ENCODE data around the gene LSM7. TPM values are rescaled to one million over a fixed set of nuclear protein-coding genes. Genes with fewer than 3 reads are reported as not detected.

LSM7 gene
- total RNA-seq, 3 donors from 2014 or later = 95.1 to 188 (median 125) TPM

DNA sequence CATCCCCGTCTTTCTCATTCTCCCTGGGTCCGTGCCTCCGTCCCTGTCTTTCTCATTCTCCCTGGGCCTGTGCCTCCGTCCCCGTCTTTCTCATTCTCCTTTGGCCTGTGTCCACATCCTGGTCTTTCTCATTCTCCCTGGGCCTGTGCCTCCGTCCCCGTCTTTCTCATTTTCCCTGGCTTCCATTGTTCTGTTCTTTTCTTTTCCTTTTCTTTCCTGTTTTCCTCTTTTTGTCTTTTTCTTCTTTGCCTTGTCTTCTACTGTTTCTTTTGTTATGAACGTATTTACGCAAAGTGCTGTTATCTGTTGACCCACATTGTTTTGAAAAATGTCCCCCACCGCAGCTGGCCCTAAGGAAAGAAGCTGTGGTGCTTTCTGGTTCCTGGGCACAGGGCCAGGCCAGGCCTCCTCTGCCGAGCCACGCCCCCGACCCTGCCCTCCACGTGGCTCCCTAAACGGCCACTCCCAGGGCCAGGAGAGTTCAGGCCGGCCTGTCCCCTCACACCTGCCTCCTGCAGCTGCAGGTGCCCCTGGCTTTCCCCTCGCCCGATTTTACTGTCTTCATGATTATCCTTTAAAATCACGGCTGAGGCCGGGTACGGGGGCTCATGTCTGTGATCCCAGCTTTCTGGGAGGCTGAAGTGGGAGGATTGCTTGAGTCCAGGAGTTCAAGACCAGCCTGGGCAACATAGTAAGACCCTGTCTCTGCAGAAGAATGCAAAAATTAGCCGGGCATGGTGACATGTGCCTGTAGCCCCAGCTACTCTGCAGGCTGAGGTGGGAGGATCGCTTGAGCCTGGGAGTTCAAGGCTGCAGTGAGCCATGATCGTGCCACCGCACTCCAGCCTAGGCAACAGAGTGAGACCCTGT lies 17.6 kb upstream of the LSM7 start:
- Histone ChIP-seq H3K4me3 (no peak overlapping the region), H3K27ac (no peak overlapping the region), H3K4me1 (no peaks in the 10 kb centered on the region), H3K27me3 (no peaks in the 10 kb centered on the region), H3K36me3 (no peaks in the 10 kb centered on the region), H3K9me3 (no peaks in the 10 kb centered on the region)
- intact Hi-C loops (cut with DNase I; ENCODE audit: low total_unique reads) = no loop called here
- TF ChIP-seq, protein P1, sequence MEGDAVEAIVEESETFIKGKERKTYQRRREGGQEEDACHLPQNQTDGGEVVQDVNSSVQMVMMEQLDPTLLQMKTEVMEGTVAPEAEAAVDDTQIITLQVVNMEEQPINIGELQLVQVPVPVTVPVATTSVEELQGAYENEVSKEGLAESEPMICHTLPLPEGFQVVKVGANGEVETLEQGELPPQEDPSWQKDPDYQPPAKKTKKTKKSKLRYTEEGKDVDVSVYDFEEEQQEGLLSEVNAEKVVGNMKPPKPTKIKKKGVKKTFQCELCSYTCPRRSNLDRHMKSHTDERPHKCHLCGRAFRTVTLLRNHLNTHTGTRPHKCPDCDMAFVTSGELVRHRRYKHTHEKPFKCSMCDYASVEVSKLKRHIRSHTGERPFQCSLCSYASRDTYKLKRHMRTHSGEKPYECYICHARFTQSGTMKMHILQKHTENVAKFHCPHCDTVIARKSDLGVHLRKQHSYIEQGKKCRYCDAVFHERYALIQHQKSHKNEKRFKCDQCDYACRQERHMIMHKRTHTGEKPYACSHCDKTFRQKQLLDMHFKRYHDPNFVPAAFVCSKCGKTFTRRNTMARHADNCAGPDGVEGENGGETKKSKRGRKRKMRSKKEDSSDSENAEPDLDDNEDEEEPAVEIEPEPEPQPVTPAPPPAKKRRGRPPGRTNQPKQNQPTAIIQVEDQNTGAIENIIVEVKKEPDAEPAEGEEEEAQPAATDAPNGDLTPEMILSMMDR (IDR thresholded peaks at IDR 0.05) = no peak
- no peak for TF ChIP-seq POLR2AphosphoS5 (IDR thresholded peaks at IDR 0.05)
- TF ChIP-seq POLR2A (IDR thresholded peaks at IDR 0.05) = no peak
- DNase-seq (ENCODE audit: low spot score in 2 of 2) = no peak

DNA sequence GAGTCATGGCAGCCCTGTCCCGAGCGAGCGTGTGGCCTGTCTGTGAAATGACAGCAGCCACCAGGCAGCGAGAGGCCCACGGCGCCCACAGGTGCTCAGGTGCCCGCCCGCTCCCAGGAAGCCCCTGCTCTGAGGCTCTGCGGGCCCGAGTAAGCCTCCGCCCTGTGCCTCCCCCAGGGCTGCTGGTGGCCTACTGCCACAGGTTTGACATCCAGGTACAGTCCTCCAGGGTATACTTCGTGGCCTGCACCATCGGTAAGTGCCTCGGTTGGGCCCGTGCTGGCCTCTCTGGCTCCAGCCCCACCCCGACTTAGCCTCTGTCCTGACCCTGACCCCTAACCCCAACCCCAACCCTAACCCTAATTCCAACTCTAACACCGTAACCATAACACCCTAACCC lies 16.7 kb upstream of the LSM7 start:
- H3K27ac ChIP-seq = no peak overlapping the region
- no peaks in the 10 kb centered on the region for H3K27me3 ChIP-seq
- no peaks in the 10 kb centered on the region for H3K36me3 ChIP-seq
- intact Hi-C loops (cut with DNase I; ENCODE audit: low total_unique reads) = no loop called here
- no peaks in the 10 kb centered on the region for H3K9me3 ChIP-seq
- no peak for TF ChIP-seq POLR2AphosphoS5 (IDR thresholded peaks at IDR 0.05)
- TF ChIP-seq, protein P1 (IDR thresholded peaks at IDR 0.05) = no peak
- TF ChIP-seq POLR2A (IDR thresholded peaks at IDR 0.05) = no peak
- no peaks in the 10 kb centered on the region for H3K4me1 ChIP-seq
- H3K4me3 ChIP-seq = no peak overlapping the region
- no peak for DNase-seq (ENCODE audit: low spot score in 2 of 2)

DNA sequence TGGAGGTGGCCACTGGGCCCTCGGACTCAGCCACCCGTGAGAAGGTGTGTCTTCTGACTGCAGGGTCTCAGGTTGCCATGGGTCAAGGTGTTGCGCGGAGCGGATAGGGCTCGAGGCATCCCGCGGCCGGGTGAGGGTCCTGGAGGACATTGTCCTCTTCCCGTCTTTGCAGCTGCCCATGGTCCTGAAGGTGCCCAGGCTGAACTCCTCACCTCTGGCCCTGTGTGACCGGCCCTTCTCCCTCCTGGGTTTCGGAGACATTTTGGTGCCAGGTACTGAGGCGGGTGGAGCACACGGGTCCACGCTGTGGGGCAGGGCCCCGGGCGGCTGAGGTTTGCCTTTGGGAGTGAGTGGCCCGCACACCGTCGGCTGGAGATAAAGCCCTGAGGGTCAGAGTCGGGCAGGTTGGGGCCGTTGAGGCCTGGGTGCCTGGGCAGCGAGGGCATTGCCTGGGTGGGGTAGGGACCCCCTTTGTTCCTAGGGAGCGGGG lies 16.0 kb upstream of the LSM7 start:
- Histone ChIP-seq H3K9me3 (no peaks in the 10 kb centered on the region), H3K36me3 (no peaks in the 10 kb centered on the region), H3K27ac (no peak overlapping the region), H3K4me1 (no peaks in the 10 kb centered on the region), H3K27me3 (no peaks in the 10 kb centered on the region), H3K4me3 (no peak overlapping the region)
- intact Hi-C loops (cut with DNase I; ENCODE audit: low total_unique reads) = no loop called here
- TF ChIP-seq POLR2A (IDR thresholded peaks at IDR 0.05) = no peak
- TF ChIP-seq, protein P1 (IDR thresholded peaks at IDR 0.05) = no peak
- no peak for TF ChIP-seq POLR2AphosphoS5 (IDR thresholded peaks at IDR 0.05)
- DNase-seq (ENCODE audit: low spot score in 2 of 2) = no peak

DNA sequence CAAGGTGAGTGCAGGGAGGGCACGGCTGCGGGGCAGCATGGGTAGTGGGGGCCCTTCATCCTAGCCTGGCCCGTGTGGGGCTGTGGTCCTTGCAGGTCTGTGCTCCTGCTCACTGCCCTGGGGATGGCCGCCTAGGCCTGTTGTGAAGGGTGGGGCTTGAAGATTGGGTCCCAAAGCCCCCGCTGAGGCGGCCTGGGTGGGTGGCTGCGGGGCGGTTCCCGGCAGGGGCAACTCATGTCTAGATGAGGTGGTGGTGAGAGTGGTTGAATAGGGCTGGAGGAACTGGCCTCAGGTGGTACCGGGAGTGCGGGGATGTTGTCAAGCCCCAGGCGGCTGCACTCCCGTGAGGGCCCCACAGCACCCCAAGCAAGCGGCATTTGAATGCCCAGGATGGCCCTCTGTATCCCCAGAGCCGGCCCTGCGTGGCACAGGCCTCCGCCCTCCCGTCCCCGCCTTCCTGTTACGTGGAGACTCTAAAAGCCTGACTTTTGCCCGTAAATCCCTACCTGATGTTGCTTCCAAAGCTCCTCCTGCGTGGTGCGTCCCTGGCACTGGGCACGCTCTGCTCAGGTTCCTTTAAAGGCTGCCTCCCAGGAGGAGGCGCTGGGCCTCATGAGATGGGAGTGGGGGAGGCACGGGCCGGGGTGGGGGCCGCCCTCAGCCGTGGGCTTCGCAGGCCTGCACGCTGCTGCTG lies 15.1 kb upstream of the LSM7 start:
- Histone ChIP-seq H3K9me3 (no peaks in the 10 kb centered on the region), H3K4me1 (no peaks in the 10 kb centered on the region), H3K36me3 (no peaks in the 10 kb centered on the region), H3K4me3 (no peak overlapping the region), H3K27ac (no peak overlapping the region), H3K27me3 (no peaks in the 10 kb centered on the region)
- intact Hi-C loops (cut with DNase I; ENCODE audit: low total_unique reads) = no loop called here
- DNase-seq (ENCODE audit: low spot score in 2 of 2) = no peak
- TF ChIP-seq, protein P1 (IDR thresholded peaks at IDR 0.05) = no peak
- TF ChIP-seq POLR2AphosphoS5 (IDR thresholded peaks at IDR 0.05) (no peak), POLR2A (IDR thresholded peaks at IDR 0.05) (no peak)

Data from breast epithelium (tissue), 4 donors.